ENCODE measurements around the gene ANKRD22. TPM values are rescaled to one million over a fixed set of nuclear protein-coding genes. Genes with fewer than 3 reads are reported as not detected.

Gene ANKRD22
- total and polyA plus RNA-seq, 9 of the 15 experiments (the other 6 are each of a cell fraction or from before 2014, with no cell fraction given): not detected

- TF ChIP-seq ZBTB34 (CRISPR knock-in tag; IDR thresholded peaks at IDR 0.05): no peak
These were observed 18.5 kb downstream of the ANKRD22 start (continued) for GRCh38 chr10:88833156-88833555.

GRCh38 chr10:88832376-88832775 lies 19.3 kb downstream of the ANKRD22 start:
- FAIRE-seq: no peak
- in situ Hi-C loops (cut with MboI): no loop called here
- no peak for DNase-seq (ENCODE audit: extremely low read depth in 1 of 4, low spot score in 3 of 4)

More at GRCh38 chr10:88832376-88832775, 19.3 kb downstream of the ANKRD22 start:
- Histone ChIP-seq H3K4me3 (no peak overlapping the region), H3K9ac (ENCODE audit: insufficient read depth in 1 of 2, low read depth in 2 of 2, low read length in 2 of 2) (no peak overlapping the region), H3K4me1 (replicated peaks in 1 of 2; ENCODE audit: control insufficient read depth in 2 of 2, insufficient read depth in 2 of 2, low read length in 2 of 2) (no peaks in the 10 kb centered on the region), H3K27me3 (ENCODE audit: control insufficient read depth in 2 of 2, insufficient read depth in 2 of 2, low read length in 2 of 2) (no peaks in the 10 kb centered on the region), H2AFZ (ENCODE audit: low read depth, low read length) (no peak overlapping the region), H3K27ac (ENCODE audit: extremely low read depth, low read depth, low read length) (no peak overlapping the region), H4K20me1 (replicated peaks; ENCODE audit: control insufficient read depth, insufficient read depth, low read length) (no peaks in the 10 kb centered on the region), H3K36me3 (ENCODE audit: control insufficient read depth, insufficient read depth, low read length) (no peaks in the 10 kb centered on the region), H3K79me2 (ENCODE audit: control insufficient read depth, insufficient read depth, low read length) (no peaks in the 10 kb centered on the region), H3K9me1 (ENCODE audit: control insufficient read depth, insufficient read depth, low read length) (no peaks in the 10 kb centered on the region), H3K9me3 (replicated peaks; ENCODE audit: control insufficient read depth, insufficient read depth, low read depth, low read length) (no peaks in the 10 kb centered on the region), H3K4me2 (ENCODE audit: insufficient read depth, low read length) (no peak overlapping the region)
- intact Hi-C loops (cut with micrococcal nuclease): loop anchor here (10.0 kb wide), 1 partner anchor 152 kb away; no protein-coding TSS in a partner anchor
- TF ChIP-seq TEAD1 (CRISPR knock-in tag; IDR thresholded peaks at IDR 0.05) (no peak), MLX (CRISPR knock-in tag; conservative IDR thresholded peaks at IDR 0.05) (no peak)
- no peak for ATAC-seq
- CTCF ChIA-PET (ENCODE audit: low intra/inter-chr PET ratio): no interaction called here
- POLR2A ChIA-PET: no interaction called here
- no TSS peak for BruUV-seq (replicated peaks)

Data from K562 (cell line).